ENCODE measurements around the gene RHCE.
"Not testable (repeated sequence)": the region's sequence is repeated elsewhere in the genome, so short reads cannot be mapped to it uniquely, and the experiment has no call there.

Gene RHCE

GRCh38 chr1:25341746-25342145 lies 78.9 kb downstream of the RHCE start:
- no peak for DNase-seq (ENCODE audit: low read depth)

DNA sequence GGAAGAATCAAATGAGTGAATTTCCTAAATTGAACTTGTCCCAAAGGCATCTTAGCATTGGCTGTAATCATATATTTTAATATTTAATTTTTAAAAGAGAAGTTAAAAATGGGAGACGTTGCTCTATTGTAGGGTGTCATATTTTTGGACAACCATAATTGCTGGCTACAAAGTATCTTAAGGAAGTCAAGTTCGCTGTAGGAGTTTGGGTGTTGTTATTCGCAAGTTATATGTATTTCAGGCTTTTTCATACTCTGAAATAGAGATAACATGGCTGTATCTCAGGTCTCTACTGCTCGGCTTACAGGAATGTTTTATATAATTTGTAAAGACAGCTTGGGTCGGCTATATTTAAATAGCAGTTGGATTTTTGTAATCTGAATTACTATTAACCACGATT lies 81.6 kb downstream of the RHCE start:
- no peak for DNase-seq (ENCODE audit: low read depth)

DNA sequence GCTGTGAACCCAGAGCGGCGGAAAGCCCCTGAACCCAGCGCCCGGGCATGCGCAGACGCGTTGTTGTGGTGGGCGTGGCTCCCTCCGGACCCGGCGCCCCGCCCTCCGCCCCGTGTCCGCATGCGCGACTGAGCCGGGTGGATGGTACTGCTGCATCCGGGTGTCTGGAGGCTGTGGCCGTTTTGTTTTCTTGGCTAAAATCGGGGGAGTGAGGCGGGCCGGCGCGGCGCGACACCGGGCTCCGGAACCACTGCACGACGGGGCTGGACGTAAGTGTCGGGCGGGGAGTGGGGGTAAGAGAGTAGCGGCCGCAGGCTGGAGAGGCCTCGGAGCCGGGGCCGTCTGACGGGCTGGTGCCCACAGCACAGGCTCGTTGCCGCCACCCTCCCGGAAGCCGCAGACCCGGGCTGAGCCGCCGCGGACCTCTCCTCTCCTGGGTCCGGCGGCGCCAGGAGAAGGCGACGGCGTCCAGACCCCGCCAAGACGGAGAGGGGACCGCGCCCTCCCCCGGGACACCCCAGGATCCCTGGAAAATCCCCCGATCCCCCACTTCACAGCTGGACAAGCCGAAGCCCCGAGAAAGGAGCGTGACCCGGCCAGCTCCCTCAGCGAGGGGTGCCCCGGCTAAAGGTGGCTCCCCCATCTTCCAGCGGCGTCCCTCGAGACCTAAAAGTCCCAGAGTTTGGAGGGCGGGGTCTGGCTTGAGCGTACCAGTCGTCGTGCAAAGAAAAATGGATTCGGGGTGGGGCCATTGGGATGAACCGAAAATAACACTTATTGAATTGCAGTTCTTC lies 82.2 kb downstream of the RHCE start, which contains the start of gene TMEM50A:
TSS of gene TMEM50A (plus strand) at position 147 of the 794 bp plus-strand sequence. CDS start 2,153 bp downstream, outside the sequence.
- DNase-seq (ENCODE audit: low read depth) = peak; percentile 79

DNA sequence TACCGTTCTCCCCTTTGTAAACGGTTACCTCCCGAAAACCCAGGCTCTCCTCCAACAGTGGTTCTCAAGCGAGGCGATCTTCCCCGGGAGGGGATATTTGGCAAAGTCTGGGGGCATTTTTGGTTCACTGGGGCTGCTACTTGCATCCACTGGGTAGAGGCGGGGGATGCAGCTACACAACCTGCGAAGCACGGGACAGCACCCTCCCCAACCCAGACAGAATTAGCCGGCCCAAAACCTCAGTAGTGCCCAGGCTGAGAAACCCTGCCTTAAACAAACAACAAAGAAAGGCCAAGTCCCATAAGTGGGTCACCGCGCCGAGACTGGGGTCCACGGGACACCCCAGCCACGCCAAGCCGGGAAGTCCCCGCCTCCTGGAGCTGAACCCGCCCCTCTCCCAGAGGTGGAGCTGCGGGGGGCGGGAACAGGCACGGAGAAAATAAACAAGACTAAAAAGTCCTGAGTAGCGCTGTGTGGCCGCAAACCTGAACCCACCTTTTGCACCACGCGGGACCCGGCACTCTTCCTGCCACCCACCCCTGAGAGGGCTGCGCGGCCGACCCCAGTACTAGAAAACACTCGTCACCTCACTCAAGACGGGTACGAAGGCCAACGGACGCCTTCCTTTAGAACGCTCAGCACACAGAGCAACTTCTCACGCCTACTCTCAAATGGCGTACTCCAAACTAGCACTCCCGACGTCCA lies 83.0 kb downstream of the RHCE start:
- not testable (repeated sequence) for DNase-seq (ENCODE audit: low read depth)

- not testable (repeated sequence) for DNase-seq (ENCODE audit: low read depth)
Measured at GRCh38 chr1:25336922-25337354, 83.7 kb downstream of the RHCE start.

DNA sequence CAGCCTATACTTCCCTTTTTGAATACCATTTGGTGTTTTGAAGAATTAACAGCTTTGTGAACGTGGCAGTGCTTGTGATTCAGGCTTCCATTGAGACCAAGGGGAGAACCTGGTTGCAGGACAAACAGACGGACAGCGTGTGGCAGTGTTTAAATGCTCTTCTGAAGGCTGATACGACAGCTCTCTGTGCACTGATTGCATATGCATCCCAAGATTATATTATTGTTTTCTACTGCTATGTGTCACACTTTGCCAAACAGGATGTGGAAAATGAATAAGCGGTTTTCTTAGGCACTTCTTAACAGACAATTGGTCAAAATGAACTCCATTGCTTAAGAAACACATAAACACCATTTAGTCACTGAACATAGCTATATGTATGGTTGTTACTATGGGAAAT lies 90.7 kb downstream of the RHCE start:
- DNase-seq (ENCODE audit: low read depth) = peak; percentile 28

- DNase-seq (ENCODE audit: low read depth) = not testable (repeated sequence)
Measured at GRCh38 chr1:25329336-25329735, 91.3 kb downstream of the RHCE start.

DNA sequence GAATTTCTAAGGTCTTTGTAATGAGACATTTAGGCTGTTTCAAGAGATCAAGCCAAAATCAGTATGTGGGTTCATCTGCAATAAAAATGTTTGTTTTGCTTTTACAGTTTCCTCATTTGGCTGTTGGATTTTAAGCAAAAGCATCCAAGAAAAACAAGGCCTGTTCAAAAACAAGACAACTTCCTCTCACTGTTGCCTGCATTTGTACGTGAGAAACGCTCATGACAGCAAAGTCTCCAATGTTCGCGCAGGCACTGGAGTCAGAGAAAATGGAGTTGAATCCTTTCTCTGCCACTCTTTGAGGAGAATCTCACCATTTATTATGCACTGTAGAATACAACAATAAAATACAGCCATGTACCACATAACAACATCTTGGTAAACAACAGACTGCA lies 91.8 kb downstream of the RHCE start:
- not testable (repeated sequence) for DNase-seq (ENCODE audit: low read depth)

GRCh38 chr1:25327864-25328790 lies 92.5 kb downstream of the RHCE start:
- DNase-seq (ENCODE audit: low read depth) = not testable (repeated sequence)

- not testable (repeated sequence) for DNase-seq (ENCODE audit: low read depth)
Measured at GRCh38 chr1:25324407-25324806, 96.2 kb downstream of the RHCE start.

- DNase-seq (ENCODE audit: low read depth) = not testable (repeated sequence)
Measured at GRCh38 chr1:25322127-25322526, 98.5 kb downstream of the RHCE start.

DNA sequence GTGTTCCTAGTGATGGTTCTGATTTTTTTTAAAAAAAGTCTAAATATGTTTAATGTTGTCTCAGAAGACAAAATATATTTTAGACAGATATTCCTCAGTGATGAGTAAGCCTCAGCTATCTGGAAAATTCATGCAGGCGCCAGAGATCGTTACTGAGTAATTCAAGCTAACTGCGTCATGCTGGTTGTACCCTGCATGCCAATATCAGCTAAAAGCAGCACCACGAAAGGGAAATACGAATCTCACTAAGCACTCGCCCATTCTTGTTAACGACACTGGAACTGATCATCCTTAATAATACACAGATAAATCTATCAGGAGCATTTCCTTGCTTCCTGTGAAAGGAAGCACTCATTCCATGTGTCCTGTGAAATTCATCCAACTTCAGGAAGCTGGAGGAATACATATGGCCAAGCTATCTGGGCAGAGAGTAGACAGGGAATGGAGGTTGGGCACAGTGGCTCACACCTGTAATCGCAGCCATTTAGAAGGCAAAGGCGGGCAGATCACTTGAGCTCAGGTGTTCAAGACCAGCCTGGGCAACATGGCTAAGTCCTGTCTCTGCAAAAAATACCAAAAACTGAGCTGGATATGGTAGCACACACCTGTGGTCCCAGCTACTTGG lies 100.2 kb downstream of the RHCE start:
- DNase-seq (ENCODE audit: low read depth) = peak; percentile 63

DNA sequence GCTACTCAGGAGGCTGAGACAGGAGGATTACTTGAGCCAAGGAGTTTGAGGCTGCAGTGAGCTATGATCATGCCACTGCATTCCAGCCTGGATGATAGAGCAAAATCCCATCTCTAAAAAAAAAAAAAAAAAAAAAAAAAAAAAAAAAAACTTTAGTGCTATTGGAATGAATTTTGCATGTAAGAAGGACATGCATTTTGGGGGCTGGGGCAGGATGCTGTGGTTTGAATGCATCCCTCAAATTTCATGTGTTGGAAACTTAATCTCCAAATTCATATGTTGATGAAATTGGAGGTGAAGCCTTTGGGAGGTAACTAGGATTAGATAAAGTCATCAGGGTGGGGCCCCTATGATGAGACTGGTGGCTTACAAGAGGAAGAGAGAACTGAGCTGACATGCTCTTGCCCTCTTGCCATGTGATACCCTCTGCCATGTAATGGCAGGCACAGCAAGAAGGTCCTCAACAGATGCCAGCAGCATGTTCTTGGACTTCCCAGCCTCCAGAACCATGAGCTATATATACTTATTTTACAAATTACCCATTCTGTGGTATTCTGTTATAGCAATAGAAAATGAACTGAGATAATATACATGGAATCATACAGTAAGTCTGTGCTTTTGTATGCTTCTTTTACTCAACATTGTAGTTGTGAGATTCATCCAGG lies 107.7 kb downstream of the RHCE start:
- not testable (repeated sequence) for DNase-seq (ENCODE audit: low read depth)
